ENCODE data around the gene RSPO4.

DNA sequence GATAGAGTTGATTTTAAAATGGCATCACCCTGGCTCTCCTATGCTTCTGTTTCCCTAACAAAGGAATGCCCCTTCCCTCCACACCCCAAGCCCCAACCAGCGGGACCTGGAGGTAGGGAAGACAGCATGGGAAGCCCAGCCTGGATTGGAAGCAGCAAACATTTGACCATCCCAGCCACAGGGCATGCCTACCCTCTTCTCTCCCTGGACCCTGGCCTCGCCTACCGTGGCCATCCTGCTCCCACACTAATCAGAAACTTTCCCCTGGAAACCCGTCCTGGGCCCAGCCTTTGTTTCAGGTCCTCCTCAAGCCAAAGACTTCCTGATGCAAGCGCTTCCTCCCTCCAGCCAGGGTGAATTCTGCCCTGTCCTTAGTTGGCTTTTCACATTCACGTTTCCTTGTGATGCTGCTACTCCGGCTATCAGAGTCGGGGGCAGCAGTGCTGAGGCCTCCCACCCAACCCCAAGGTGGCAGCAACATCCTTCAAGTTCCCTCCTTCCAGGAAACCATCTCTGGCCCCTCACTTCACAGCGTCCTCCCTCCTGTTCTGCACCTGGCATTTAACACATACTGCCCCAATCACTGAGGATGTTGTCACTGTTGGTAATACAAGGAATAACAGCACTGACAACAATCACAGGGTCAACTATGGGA, 67.8 kb downstream of the RSPO4 start:
- TF ChIP-seq EP300 (IDR thresholded peaks at IDR 0.05; ENCODE audit: low read length) (no peak), TCF3 (CRISPR knock-in tag; IDR thresholded peaks at IDR 0.05) (no peak), ZNF134 (CRISPR knock-in tag; conservative IDR thresholded peaks at IDR 0.05) (no peak), MTA3 (IDR thresholded peaks at IDR 0.05; ENCODE audit: borderline replicate concordance) (no peak), ZNF75A (CRISPR knock-in tag; IDR thresholded peaks at IDR 0.05) (no peak)
- TF ChIP-seq, protein P1, sequence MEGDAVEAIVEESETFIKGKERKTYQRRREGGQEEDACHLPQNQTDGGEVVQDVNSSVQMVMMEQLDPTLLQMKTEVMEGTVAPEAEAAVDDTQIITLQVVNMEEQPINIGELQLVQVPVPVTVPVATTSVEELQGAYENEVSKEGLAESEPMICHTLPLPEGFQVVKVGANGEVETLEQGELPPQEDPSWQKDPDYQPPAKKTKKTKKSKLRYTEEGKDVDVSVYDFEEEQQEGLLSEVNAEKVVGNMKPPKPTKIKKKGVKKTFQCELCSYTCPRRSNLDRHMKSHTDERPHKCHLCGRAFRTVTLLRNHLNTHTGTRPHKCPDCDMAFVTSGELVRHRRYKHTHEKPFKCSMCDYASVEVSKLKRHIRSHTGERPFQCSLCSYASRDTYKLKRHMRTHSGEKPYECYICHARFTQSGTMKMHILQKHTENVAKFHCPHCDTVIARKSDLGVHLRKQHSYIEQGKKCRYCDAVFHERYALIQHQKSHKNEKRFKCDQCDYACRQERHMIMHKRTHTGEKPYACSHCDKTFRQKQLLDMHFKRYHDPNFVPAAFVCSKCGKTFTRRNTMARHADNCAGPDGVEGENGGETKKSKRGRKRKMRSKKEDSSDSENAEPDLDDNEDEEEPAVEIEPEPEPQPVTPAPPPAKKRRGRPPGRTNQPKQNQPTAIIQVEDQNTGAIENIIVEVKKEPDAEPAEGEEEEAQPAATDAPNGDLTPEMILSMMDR (IDR thresholded peaks at IDR 0.05 in 2 of 3, conservative IDR thresholded peaks at IDR 0.05 in 1 of 3; ENCODE audit: insufficient read depth in 2 of 3, low read depth in 1 of 3, low read length in 3 of 3) = no peak
- TF ChIP-seq, protein P2, sequence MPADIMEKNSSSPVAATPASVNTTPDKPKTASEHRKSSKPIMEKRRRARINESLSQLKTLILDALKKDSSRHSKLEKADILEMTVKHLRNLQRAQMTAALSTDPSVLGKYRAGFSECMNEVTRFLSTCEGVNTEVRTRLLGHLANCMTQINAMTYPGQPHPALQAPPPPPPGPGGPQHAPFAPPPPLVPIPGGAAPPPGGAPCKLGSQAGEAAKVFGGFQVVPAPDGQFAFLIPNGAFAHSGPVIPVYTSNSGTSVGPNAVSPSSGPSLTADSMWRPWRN (IDR thresholded peaks at IDR 0.05; ENCODE audit: low read depth) = no peak
- TF ChIP-seq, protein P3, sequence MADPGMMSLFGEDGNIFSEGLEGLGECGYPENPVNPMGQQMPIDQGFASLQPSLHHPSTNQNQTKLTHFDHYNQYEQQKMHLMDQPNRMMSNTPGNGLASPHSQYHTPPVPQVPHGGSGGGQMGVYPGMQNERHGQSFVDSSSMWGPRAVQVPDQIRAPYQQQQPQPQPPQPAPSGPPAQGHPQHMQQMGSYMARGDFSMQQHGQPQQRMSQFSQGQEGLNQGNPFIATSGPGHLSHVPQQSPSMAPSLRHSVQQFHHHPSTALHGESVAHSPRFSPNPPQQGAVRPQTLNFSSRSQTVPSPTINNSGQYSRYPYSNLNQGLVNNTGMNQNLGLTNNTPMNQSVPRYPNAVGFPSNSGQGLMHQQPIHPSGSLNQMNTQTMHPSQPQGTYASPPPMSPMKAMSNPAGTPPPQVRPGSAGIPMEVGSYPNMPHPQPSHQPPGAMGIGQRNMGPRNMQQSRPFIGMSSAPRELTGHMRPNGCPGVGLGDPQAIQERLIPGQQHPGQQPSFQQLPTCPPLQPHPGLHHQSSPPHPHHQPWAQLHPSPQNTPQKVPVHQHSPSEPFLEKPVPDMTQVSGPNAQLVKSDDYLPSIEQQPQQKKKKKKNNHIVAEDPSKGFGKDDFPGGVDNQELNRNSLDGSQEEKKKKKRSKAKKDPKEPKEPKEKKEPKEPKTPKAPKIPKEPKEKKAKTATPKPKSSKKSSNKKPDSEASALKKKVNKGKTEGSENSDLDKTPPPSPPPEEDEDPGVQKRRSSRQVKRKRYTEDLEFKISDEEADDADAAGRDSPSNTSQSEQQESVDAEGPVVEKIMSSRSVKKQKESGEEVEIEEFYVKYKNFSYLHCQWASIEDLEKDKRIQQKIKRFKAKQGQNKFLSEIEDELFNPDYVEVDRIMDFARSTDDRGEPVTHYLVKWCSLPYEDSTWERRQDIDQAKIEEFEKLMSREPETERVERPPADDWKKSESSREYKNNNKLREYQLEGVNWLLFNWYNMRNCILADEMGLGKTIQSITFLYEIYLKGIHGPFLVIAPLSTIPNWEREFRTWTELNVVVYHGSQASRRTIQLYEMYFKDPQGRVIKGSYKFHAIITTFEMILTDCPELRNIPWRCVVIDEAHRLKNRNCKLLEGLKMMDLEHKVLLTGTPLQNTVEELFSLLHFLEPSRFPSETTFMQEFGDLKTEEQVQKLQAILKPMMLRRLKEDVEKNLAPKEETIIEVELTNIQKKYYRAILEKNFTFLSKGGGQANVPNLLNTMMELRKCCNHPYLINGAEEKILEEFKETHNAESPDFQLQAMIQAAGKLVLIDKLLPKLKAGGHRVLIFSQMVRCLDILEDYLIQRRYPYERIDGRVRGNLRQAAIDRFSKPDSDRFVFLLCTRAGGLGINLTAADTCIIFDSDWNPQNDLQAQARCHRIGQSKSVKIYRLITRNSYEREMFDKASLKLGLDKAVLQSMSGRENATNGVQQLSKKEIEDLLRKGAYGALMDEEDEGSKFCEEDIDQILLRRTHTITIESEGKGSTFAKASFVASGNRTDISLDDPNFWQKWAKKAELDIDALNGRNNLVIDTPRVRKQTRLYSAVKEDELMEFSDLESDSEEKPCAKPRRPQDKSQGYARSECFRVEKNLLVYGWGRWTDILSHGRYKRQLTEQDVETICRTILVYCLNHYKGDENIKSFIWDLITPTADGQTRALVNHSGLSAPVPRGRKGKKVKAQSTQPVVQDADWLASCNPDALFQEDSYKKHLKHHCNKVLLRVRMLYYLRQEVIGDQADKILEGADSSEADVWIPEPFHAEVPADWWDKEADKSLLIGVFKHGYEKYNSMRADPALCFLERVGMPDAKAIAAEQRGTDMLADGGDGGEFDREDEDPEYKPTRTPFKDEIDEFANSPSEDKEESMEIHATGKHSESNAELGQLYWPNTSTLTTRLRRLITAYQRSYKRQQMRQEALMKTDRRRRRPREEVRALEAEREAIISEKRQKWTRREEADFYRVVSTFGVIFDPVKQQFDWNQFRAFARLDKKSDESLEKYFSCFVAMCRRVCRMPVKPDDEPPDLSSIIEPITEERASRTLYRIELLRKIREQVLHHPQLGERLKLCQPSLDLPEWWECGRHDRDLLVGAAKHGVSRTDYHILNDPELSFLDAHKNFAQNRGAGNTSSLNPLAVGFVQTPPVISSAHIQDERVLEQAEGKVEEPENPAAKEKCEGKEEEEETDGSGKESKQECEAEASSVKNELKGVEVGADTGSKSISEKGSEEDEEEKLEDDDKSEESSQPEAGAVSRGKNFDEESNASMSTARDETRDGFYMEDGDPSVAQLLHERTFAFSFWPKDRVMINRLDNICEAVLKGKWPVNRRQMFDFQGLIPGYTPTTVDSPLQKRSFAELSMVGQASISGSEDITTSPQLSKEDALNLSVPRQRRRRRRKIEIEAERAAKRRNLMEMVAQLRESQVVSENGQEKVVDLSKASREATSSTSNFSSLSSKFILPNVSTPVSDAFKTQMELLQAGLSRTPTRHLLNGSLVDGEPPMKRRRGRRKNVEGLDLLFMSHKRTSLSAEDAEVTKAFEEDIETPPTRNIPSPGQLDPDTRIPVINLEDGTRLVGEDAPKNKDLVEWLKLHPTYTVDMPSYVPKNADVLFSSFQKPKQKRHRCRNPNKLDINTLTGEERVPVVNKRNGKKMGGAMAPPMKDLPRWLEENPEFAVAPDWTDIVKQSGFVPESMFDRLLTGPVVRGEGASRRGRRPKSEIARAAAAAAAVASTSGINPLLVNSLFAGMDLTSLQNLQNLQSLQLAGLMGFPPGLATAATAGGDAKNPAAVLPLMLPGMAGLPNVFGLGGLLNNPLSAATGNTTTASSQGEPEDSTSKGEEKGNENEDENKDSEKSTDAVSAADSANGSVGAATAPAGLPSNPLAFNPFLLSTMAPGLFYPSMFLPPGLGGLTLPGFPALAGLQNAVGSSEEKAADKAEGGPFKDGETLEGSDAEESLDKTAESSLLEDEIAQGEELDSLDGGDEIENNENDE (IDR thresholded peaks at IDR 0.05; ENCODE audit: low read depth, low read length) = no peak
